HG02973 (cell line): Measurements from ENCODE around the gene SUGP2.
A peak's percentile ranks its signal among the peaks of the same experiment; 100 is the strongest.

Source experiments
- ATAC-seq: cut with Tn5 transposase; IDR thresholded peaks from one replicate; pipeline ENCODE4 v1.9.1; 2021; ENCODE audit warnings: moderate library complexity; ENCODE audit not compliant: unreplicated experiment

SUGP2 gene

GRCh38 chr19:19033426-19034203 lies at the start of gene SUGP2, which contains the start of gene ARMC6:
Gene SUGP2, minus strand, starts transcription at chr19:19033517. Its CDS starts 2,446 bp downstream, at chr19:19031071.
Gene ARMC6, plus strand, starts transcription at chr19:19033603. Its CDS starts 607 bp downstream, at chr19:19034210.
- ATAC-seq, result peak; percentile 56

GRCh38 chr19:19081642-19082151 lies 48.4 kb upstream of the SUGP2 start:
- ATAC-seq, result no peak

GRCh38 chr19:19079571-19079970 lies 46.3 kb upstream of the SUGP2 start:
- no peak for ATAC-seq

GRCh38 chr19:19078801-19079200 lies 45.5 kb upstream of the SUGP2 start:
- no peak for ATAC-seq

GRCh38 chr19:19077103-19077502 lies 43.8 kb upstream of the SUGP2 start:
- no peak for ATAC-seq

- no peak for ATAC-seq
Observed at GRCh38 chr19:19076476-19076875, 43.2 kb upstream of the SUGP2 start.

GRCh38 chr19:19075126-19075525 lies 41.8 kb upstream of the SUGP2 start:
- no peak for ATAC-seq

GRCh38 chr19:19074196-19074882 lies 41.0 kb upstream of the SUGP2 start:
- no peak for ATAC-seq

- ATAC-seq, result no peak
Observed at GRCh38 chr19:19071897-19072296, 38.6 kb upstream of the SUGP2 start.

GRCh38 chr19:19068659-19069654 lies 35.6 kb upstream of the SUGP2 start:
- ATAC-seq, result no peak

- no peak for ATAC-seq
Observed at GRCh38 chr19:19067276-19068072, 34.2 kb upstream of the SUGP2 start.

- no peak for ATAC-seq
Observed at GRCh38 chr19:19064811-19065745, 31.8 kb upstream of the SUGP2 start.

GRCh38 chr19:19064098-19064722 lies 30.9 kb upstream of the SUGP2 start:
- ATAC-seq, result no peak

- peak; percentile 88 for ATAC-seq
Observed at GRCh38 chr19:19063183-19064097, 30.1 kb upstream of the SUGP2 start, which contains the start of gene SLC25A42. Gene SLC25A42, plus strand, starts transcription at chr19:19063994. Its CDS starts 32,131 bp downstream, at chr19:19096125.

GRCh38 chr19:19062454-19063182 lies 29.3 kb upstream of the SUGP2 start:
- ATAC-seq, result no peak

- ATAC-seq, result no peak
Observed at GRCh38 chr19:19061506-19061905, 28.2 kb upstream of the SUGP2 start.
